GM03348 (cell line): ENCODE data around the gene NUDT1.

ENCODE experiments used
- DNase-seq: peaks from one replicate; pipeline ENCODE4 v3.0.0; 2012; ENCODE audit warnings: low spot score

Gene NUDT1

GRCh38 chr7:2224934-2225333, 17.1 kb upstream of the NUDT1 start:
- DNase-seq = no peak

- no peak for DNase-seq
Measured at GRCh38 chr7:2225336-2225735, 16.7 kb upstream of the NUDT1 start.

GRCh38 chr7:2225830-2226229, 16.2 kb upstream of the NUDT1 start:
- DNase-seq = no peak

- DNase-seq = no peak
Measured at GRCh38 chr7:2227699-2228098, 14.3 kb upstream of the NUDT1 start.

- DNase-seq = no peak
Measured at GRCh38 chr7:2228921-2229320, 13.1 kb upstream of the NUDT1 start.

GRCh38 chr7:2229467-2229866, 12.6 kb upstream of the NUDT1 start:
- no peak for DNase-seq

- no peak for DNase-seq
Measured at GRCh38 chr7:2230226-2230625, 11.8 kb upstream of the NUDT1 start.

- no peak for DNase-seq
Measured at GRCh38 chr7:2230882-2231281, 11.1 kb upstream of the NUDT1 start.

- DNase-seq = peak; percentile 52
Measured at GRCh38 chr7:2231992-2232765, 9.8 kb upstream of the NUDT1 start.

- DNase-seq = peak; percentile 96
Measured at GRCh38 chr7:2232766-2233520, 9.1 kb upstream of the NUDT1 start, which contains the start of gene MAD1L1. Gene MAD1L1, minus strand, starts transcription at chr7:2232945. Its CDS starts 2,812 bp downstream, at chr7:2230133.

GRCh38 chr7:2233926-2234325, 8.1 kb upstream of the NUDT1 start:
- no peak for DNase-seq

- DNase-seq = no peak
Measured at GRCh38 chr7:2237109-2237602, 4.9 kb upstream of the NUDT1 start.

- DNase-seq = no peak
Measured at GRCh38 chr7:2239242-2239641, 2.8 kb upstream of the NUDT1 start.

- peak; percentile 28 for DNase-seq
Measured at GRCh38 chr7:2242541-2243429, 759 bp downstream of the NUDT1 start.

- DNase-seq = no peak
Measured at GRCh38 chr7:2243458-2243857, 1.4 kb downstream of the NUDT1 start.

- DNase-seq = no peak
Measured at GRCh38 chr7:2244404-2244995, 2.5 kb downstream of the NUDT1 start.

GRCh38 chr7:2245883-2246675, 4.1 kb downstream of the NUDT1 start:
- DNase-seq = no peak

GRCh38 chr7:2247141-2247995, 5.3 kb downstream of the NUDT1 start:
- peak; percentile 79 for DNase-seq

- peak; percentile 96 for DNase-seq
Measured at GRCh38 chr7:2248984-2249694, 7.1 kb downstream of the NUDT1 start.
